NCI-H128 (cell line): ENCODE measurements around the gene ZNF770.

Source experiments
- DNase-seq: peaks from one replicate; lab custom pipeline; 2025; ENCODE audit not compliant: unreplicated experiment; lab: John Stamatoyannopoulos, UW

ZNF770 gene

DNA sequence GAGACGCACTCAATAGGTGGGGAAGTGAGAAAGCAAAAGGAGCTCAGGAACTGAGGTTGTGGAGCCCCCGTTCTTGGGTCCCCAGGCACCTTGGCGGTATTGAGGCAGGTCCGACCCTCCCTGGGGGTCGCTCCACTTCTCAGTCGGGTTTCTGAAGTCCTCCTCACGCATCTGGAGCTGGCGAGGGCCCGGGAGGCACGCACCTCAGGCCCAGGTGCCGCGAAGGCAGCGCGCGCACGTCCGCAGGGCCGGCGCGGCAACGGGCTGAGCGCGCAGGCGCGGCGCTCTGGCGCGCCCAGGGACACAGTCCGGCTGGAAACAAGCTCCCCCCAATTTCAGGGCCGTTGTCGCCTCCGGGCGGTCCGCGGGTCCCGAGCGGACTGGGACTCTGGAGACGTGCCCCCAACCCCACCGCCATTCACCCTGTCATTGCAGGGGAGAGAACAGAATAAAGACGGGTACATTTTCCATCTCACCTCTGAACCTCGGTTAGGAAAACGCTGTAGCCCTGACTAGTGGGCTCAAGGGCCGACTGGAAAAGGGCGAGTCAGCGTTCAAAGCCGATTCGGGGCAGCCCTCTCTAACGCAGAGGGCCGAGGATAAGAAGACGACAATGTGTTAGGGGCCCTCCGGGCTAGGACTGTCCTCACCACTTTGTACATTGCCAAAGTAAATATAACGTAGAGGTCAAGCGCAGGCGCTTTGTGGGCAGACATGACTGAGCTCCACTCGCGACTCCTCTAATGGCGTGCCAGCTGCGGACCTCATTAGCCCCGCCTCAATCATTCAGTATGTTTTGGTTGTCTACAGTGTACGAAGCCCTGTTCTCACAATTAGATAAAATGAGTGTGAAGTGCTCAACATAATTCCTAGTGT is at the start of gene ZNF770:
ZNF770 (minus strand) TSS at position 261 of the 876 bp plus-strand sequence. CDS start 4,853 bp downstream, outside the sequence.
- DNase-seq, result peak; percentile 36

DNA sequence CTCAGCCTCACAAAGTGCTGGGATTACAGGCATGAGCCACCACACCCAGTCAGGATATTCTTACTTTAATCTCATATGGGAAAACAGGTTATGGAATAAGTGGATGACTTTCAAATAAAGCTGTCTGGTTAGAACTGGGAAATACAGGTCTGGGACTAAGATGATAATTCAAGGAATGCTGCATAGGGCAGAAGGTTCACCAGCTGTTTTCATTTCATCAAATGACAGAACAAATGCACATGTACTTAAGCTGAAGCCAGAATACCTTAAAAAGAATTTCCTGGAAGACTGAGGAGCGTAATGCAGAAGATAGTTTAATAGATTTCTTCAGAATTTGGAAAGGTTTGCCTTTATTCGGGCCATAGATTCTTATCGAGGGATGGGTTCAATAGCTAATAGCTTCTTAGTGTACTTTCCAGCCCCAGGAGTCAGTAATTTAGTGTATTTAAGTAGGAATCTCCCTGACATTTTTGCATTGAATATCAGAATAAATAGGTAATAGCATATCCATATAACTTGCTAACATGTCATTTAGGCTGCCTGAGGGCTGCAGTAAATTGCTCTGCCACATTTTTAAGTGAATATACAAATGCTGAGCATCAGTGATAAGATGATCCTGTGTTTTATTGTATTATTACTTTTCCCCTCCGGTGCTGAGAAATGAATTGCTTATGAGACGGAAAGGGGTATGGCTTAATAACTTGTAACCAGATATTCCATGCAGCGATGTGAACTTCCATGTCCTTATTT is 40.3 kb upstream of the ZNF770 start:
- DNase-seq, result no peak

GRCh38 chr15:35023804-35024203 is 35.7 kb upstream of the ZNF770 start:
- no peak for DNase-seq

- DNase-seq, result no peak
Measured at GRCh38 chr15:35020974-35021373, 32.9 kb upstream of the ZNF770 start.

DNA sequence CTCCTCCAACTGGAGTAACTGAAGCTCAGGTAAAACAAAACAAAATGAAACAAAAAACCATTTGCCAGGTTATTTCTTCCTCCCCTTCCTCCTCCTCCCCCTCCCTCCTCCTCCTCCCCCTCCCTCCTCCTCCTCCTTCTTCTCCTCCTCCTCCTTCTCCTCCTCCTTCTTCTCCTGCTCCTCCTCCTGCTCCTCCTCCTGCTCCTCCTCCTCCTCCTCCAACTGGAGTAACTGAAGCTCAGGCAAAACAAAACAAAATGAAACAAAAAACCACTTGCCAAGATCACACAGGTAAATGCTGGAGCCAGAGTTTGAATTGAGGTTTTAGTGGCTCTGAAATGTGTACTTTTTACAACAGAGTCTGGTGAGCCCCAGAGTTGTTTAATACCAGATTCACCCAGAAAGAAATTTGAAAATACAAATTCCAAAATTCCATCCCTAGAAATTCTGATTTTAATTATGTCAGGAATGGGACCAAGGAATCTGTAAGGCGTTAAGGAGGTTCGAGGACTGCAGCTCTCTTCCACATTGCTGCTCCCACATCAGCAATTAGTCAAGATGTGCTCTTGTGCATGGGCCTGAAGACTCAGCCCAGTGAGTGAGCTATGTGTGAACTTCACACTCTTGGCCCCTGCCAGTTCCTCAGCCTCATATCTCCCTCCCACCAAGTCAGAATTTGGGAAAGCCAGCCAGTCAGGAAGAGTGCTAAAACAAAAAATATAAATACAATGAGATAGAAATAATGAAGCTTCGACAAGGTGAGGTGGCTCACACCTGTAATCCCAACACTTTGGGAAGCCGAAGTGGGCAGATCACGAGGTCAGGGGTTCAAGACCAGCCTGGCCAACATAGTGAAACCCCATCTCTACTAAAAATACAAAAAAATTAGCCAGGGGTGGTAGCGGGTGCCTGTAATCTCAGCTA is 31.6 kb upstream of the ZNF770 start:
- no peak for DNase-seq

DNA sequence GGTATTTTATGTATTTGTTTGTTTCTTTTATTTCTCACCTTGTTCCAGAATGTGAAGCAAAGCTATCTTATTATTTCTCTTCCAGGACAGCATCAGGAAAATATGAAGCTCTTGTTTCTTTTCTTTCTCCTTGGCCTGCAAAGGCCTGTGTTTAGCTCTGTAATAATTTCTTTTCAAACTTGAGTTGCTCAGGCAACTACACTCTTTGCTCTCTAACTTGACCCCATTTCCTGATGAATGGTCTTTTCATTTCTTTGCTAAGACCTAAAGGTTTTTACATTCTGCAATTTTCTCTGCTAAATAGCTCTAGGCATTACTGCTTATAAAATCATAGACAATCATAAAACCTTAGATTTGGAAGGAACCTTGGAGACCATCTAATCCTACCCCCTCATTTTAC is 26.2 kb upstream of the ZNF770 start:
- no peak for DNase-seq

- DNase-seq, result no peak
Measured at GRCh38 chr15:35013370-35013769, 25.3 kb upstream of the ZNF770 start.

- DNase-seq, result no peak
Measured at GRCh38 chr15:35007397-35007796, 19.3 kb upstream of the ZNF770 start.

- DNase-seq, result no peak
Measured at GRCh38 chr15:35005933-35006332, 17.8 kb upstream of the ZNF770 start.

DNA sequence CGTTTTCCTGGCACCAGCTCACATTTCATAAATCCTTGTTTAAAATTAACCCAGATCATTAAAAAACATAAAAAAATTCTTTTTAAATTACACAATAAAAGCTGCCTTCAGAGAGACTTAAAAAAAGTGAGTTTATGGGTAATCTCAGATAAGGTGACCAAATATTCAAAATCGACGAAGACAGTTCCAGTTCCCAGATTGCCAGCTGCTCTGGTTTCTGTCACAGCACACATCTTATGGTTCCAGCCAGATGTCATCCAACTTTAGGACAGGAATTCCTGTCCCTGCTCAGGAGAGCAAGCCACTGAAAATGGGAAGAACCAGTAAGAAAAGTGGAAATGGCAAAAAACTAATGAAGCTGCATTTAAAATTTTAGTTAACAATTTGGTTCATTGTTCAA is 15.8 kb upstream of the ZNF770 start:
- DNase-seq, result no peak

GRCh38 chr15:35000511-35000910 is 12.4 kb upstream of the ZNF770 start:
- DNase-seq, result no peak

DNA sequence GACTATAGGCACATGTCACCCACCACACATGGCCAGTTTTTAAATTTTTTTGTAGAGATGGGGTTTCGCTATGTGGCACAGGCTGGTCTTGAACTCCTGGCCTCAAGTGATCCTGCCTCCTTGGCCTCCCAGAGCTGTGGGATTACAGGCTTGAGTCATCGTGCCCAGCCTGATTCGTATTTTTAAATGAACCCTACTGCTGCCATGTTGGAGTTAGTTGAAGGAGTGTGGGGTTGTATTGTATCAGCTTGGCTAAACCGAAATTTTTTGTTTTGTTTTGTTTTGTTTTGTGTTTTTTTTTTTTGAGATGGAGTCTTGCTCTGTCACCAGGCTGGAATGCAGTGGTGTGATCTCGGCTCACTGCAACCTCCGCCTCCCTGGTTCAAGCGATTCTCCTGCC is 11.8 kb upstream of the ZNF770 start:
- no peak for DNase-seq

GRCh38 chr15:34994925-34995324 is 6.8 kb upstream of the ZNF770 start:
- no peak for DNase-seq

GRCh38 chr15:34993877-34994276 is 5.8 kb upstream of the ZNF770 start:
- no peak for DNase-seq

DNA sequence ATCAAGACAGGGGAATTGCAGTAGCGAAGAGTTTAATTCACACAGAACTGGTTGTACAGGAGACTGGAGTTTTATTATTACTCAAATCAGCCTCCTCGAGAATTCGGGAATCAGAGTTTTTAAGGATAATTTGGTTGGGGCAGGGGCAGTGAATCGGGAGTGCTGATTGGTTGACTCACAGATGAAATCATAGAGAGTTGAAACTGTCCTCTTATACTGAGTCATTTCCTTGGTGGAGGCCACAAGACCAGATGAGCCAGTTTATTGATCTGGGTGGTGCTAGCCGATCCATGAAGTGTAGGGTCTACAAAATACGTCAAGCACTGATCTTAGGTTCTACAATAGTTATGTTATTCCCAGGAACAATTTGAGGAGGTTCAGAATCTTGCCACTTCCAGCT is 5.3 kb upstream of the ZNF770 start:
- DNase-seq, result no peak

DNA sequence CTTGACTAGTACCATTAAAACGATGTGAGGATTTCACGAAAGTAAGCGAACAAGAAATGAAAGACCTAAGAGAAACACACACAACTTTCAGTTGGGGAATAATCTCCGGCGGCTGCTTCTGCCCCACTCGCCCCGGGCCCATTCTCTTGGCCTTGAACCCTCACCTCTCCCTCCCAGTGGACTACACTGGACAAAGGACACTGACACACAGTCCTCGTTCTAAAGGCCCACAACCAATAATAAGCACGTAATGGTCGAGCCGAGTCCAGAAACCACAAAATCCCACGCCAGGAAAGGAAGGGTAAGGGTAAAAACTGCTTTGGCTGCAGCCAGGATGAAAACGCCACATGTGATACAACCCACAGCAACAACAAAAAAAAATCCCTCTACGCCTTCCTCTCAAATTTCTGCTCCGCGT is 469 bp downstream of the ZNF770 start:
- DNase-seq, result no peak

- no peak for DNase-seq
Measured at GRCh38 chr15:34986771-34987480, 1.2 kb downstream of the ZNF770 start.

DNA sequence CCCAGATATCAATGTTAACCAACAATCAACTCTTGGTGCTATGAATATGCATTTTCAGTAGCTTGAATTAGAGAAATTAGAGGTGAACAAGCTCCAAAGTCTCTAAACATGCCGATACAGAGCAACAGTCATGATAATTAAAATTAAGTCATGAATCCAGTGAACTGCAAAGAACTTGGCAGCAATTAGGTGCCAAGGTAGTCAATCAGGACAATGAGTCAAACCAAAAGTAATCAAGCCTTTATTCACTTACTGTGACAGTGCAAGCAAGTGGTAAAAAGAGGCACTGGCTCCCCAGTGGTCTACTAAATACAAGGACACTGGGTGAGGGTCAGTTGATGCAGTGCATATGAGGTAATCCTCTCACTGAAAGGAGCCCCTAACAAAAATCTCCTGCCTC is 1.8 kb downstream of the ZNF770 start:
- DNase-seq, result no peak

DNA sequence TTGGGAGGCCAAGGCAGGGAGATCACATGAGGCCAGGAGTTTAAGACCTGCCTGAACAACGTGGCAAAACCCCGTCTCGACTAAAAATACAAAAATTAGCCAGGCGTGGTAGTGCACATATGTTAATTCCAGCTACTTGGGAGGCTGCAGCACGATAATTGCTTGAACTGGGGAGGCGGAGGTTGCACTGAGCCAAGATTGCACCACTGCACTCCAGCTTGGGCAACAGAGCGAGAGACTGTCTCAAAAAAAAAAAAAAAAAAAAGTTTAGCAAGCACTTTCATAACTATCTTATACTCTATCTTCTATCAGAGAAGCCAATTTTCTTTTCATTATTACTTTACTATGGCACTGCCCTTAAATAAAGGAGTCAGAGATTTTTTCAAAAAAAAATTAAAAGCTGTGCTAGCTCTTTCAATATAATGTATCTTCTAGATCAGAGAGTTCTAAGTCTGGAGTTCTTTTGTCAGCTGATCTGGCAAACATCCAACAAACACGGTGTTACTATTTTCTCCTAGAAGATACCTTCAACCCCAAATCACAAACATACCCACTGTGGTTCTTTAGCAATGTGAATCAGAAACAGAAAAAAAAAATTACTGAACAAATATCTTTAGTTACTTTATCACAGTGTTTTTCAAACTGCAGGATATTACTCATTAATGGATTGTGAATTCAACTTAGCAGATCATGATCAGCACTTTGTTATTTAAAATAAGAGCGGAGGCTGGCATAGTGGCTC is 3.0 kb downstream of the ZNF770 start:
- DNase-seq, result no peak

DNA sequence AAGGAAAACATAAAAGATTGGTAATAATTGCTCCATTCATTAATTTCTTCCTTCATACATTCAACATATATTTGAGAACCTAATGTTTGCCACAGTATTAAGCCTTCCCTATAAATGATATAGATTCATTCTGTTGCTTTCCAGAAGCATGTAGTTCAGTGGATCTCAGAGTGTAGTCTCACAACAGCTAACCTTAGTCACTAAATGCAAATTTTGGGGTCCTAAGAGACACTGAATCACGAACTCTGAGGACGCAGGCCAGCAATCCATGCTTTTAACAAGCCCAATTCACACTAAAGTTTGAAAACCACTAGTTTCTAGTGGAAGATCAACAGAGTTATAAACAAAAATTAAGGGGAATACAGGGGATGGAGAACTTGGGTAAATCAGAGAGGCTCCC is 11.3 kb downstream of the ZNF770 start:
- DNase-seq, result no peak
